Stimulated activated CD8-positive, alpha-beta memory T cell treated with anti-CD3 and anti-CD28 coated beads, Interleukin-15, amount 100 ng/mL, for 4 hours (primary cell): ENCODE results near the gene GPBP1.
"Not testable (repeated sequence)": the region's sequence is repeated elsewhere in the genome, so short reads cannot be mapped to it uniquely, and the experiment has no call there.

Experiments
- DNase-seq, 2 donors: peaks; one replicate each; pipeline ENCODE4 v3.0.0-alpha.2; 2020; ENCODE audit warnings: low read depth in 2 of 2

GPBP1 gene

DNA sequence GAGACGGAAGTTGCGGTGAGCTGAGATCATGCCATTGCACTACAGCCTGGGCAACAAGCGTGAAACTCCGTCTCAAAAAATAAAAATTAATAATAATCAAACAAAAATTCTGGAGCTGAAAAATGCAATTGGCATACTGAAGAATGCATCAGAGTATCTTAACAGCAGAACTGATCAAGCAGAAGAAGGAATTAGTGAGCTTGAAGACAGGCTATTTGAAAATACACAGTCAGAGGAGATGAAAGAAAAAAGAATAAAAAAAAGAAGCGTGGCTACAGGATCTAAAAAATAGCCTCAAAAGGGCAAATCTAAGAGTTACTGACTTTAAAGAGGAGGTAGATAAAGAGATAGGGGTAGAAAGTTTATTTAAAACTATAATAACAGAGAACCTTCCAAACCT is 111.2 kb downstream of the GPBP1 start:
- DNase-seq = not testable (repeated sequence)

DNA sequence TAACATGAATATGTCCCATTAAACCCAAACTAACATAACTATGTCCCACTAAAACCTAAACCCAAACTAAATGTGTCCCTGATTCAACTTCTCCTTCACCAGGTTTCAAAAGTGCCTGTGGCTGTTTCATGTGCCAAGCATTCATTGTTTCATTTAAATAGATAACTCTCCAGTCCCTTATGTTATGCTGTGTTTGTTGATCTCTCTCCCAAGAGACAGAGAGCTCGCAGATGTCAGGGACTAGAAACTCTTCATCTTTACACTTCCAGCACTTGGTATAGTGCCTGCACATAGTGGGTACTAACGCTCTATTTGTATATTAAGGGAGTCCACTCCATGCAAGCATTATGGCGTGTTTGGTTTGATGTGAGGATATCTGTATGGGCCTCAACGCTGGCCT is 118.0 kb downstream of the GPBP1 start:
- no peak for DNase-seq

DNA sequence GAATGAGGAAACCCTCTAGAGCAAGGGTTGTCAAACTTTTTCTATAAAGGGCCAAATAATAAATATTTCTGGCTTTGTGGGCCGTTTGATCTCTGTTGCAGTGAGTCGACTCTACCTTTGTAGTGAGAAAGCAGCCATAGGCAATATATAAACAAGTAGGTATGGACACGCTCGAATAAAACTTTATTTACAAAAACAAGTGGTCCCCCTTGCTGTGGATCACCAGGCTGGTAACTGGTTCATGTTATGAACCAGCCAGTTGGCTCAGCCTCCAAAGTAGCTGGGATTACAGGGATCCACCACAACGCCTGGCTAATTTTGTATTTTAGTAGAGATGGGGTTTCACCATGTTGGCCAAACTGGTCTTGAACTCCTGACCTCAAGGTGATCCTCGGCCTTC is 118.5 kb downstream of the GPBP1 start:
- no peak for DNase-seq

DNA sequence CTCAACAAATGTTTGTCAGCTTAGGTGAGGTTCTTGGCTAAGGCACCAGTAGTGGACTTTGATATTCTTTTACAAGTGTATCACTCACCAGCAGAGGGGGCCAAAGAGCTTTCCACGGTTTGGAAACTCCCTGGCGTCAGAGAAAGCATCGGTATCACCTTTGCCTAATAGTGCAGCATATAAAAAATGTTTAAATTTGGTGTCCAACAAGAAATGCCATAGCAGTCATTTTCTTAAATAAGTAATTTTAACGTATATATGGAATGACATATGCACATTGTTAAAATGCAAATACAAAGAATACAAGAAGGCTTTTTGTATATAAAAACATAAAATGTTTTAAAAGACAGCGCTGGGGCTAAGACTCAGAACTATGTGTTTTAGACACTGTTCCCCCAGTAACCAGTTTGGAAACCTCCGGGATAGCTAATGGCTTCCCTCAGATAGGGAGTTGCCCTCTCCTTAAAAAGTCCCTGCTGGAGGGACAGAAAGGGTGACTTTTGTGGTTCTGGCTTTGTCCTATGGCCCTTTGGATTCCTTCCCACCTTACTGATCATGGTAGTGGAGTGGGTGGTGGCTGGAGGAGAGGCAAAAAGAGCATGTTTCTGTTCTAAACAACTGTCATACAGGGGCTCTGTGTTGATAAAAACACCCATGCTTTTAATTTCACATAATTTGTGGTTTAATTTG is 124.6 kb downstream of the GPBP1 start:
- peak; percentile 32 to 68 for DNase-seq

DNA sequence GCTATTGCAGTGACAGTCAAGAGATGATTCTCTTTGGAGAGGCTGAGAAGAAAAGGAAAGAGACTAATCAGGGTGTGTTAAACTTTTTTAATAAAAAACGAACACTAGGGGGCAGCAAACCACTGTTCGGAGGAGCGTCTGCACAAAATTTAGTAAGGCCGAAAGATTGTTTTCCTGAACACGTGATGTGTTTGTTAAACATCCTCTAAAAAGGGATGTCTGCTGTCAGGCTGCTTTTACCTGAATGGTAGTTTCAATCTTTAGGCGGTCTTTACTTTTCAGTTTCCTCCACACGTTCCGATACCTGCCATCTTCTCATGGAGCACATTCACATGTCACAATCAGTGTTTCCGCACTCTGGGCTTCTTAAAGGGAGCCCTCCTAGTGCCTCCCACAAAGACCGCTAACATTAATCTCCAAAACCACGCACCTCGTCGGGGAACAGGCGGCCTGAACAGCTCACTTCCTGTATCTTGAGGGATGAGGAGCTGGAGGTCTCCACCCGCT is 125.2 kb downstream of the GPBP1 start:
- DNase-seq = peak; percentile 1 to 8

DNA sequence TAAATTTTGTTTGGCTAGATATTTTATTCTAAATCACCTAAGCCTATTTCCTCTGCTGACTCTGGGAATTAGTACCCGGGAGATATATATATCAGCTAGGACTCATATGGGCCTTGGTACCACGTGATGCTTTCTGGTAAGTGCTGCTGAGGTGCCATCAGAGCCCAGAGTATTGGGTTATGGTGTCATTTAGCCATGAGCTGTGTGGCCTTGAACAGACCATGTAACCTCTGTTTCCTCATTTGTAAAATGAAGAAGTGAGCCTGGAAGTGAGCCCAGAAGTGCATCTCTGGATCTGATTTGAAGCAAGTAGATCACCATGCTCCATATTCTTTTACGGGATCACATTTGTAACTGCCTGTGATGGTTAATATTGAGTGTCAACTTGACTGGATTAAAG is 126.1 kb downstream of the GPBP1 start:
- no peak for DNase-seq

DNA sequence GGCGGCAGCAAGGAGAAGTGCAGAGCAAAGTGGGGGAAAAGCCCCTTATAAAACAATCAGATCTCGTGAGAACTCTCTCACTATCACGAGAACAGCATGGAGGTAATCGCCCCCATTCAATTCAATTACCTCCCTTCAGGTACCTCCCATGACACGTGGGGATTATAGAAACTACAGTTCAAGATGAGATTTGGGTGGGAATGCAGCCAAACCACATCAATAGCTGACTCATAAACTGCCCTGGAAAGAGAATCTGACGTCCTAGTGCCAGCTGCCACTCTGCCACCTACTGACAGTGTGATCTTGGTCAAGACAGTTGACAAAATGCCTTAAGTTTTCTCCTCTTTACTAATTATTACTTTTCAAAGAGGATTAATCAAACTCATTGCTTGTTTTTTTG is 128.3 kb downstream of the GPBP1 start:
- peak in 1 of 2 donors; percentile 8 for DNase-seq

DNA sequence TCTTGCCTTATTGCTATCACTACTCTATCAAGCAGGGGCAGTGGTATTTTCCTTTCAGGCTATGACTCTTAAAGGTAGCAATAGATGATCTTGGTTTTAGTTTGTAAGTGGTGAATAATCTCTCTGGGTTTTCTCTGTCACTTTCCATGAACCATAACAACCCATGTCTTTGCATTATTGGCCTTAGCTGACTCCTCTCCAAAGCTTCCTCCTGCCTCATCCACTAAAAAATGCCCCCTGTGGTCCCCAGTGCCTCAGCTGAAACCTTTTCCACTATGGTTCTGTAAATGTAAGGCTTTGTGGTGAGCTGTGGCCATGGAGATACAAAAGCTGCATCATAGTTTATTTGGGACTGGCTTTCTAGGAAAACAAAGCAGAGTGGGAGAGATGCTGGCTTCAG is 128.8 kb downstream of the GPBP1 start:
- no peak for DNase-seq

DNA sequence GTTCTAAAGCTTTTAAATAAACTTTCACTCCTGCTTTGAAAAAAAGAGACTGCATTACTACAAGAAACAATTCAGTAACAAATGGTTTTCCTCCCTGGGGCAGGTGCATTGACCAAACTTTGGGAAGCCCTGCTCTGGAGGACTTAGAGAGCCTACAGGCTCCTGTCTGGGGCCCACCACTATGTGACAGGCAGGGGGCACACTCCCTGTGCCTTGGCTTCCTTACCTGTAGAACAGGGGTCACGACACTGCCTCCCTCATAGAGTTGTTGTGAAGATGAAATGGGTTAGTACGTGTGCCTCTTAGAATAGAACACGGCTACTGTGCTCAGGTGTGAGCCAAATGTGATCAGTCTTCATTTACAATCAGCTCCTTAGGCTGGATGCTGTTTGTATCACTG is 130.1 kb downstream of the GPBP1 start:
- DNase-seq = no peak

DNA sequence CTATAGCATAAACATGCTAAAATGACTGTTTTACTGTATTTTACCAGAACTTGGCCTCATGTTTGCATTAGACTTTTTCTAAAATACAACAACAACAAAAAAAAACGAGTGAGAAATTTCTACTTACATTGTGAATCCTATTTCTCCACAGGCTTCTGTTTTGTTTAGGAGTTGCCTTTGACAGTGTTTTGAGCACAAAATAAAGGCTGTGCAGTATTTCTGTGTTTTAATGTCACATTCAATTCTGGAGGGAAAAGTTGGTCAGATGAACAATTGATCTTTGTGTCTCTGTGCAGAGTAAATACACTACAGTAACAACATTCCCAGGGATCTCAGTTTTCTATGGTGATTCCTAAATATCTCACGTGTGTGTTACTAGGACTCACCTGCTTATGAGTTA is 131.1 kb downstream of the GPBP1 start:
- no peak for DNase-seq

DNA sequence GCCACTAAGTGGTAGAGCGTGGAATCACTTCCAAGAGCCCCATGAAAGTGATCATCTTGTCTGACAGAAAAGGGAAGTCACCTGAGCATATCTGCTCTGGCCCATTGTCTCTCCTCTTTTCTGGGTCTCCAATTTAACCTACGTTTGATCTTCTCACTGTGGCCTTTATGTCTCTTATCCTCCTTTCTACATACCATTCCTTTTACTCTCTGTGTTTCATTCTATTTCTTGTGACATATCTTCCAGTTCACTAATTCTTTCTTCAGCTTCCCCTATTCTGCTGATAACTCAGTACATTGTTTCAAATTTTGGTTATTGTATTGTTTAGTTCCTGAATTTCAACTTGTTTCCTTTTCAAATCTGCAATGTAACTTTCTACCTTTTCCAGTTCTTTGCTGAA is 132.5 kb downstream of the GPBP1 start:
- no peak for DNase-seq

DNA sequence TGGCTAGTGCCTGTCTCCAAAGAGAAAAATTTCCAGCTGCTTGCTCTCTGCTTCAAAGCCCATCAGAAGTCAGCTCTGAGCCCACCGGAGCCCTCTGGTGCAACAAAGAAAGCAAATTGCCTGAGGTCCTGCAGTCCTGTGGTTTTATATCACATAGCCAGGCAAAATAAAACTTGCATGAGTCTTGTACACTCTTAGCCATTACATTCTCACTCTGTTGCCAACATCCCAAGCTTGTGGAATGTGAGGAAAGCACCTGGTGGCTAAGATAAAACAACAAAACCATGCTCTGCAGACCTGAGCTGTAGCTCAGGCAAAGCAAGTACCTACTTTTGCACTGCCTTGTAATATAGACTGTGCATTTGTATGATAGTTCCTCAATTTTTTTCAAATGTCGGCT is 133.7 kb downstream of the GPBP1 start:
- no peak for DNase-seq

DNA sequence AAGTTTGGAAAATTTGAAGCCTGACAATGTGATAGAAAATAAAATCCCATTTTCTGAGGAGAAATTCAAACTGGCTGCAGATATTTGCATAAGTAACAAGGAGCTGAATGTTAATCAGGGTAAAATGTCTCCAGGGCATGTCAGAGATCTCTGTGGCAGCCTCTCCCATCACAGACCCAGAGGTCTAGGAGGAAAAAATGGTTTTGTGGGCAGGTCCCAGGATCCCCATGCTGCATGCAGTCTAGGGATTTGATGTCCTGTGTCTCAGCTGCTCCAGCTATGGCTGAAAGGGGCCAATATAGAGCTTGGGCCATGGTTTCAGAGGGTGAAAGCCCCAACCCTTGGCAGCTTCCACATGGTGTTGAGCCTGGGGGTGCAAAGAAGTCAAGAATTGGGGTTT is 135.2 kb downstream of the GPBP1 start:
- DNase-seq = not testable (repeated sequence)

DNA sequence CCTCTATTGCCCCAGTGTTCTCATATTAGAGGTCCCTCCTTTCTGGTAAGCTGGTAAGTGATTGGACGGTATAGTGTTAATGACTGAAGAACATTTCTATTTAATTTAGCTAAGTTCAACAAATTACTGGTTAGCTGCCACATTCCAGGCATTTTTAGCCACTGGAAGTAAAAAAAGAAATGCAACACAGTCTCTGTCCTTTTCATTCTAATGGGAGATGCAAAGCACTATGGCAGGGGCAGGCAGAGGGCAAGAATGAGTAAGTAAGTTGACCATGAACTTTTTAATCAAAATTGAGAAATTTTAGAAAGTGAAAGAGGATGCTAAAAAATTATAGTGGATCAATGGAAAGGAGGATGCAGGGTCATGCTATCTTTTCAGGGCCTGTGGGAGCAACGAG is 137.4 kb downstream of the GPBP1 start:
- DNase-seq = no peak

DNA sequence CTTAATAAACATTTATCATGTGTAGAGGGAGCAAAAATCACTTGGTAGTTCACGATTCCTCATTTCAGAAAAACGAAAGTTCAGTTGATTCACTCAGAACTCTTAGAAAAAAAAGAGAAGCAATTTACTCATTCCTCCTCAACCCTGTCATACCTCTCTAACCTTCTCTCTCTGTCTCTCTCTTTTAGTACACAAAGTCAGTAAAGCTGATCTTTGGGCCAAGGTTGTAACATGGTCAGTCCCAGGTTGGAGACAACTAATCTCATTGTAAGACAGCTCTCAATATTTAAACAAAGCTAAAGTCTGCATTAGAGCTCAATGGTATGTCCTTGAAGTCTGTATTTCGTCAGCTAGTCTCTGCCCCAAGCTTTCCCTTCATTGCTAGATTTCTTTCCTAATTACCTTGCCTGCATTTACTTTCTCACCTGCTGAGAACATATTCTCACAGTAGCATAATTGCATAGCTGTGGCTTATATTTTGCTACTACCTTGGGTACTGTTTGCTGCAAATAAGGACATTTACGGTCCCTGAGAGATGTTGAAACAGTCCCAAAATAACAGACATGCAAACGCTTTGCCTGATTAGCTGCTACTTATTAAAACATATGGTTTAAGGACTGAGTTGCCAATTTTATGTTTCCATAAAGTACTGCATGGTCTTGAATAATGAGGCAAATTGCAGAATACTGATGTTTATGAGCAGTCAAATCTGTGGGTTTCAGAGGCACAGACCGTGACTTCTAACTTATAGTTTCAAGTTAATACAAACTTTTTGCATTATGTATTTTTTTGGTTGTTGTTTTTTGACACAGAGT is 138.3 kb downstream of the GPBP1 start:
- no peak for DNase-seq

DNA sequence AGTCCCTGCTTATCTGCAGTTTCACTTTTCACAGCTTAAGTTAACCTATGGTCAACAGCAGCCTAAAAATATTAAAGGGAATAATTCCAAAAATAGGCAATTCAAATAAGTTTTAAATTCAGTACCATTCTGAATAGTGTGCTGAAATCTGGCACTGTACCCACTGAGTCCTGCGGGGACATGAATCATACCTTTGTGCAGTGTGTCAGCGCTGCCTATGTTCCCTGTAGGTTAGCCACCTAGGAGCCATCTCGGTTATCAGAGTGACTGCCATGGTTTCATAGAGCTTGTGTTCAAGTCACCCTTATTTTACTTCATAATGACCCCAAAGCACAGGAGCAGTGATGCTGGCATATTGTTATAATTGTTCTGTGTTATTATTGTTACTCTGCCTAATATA is 139.9 kb downstream of the GPBP1 start:
- no peak for DNase-seq
